K562 (cell line): Measurements from ENCODE around the gene HAPSTR1. TPM values are rescaled to one million over a fixed set of nuclear protein-coding genes. Genes with fewer than 3 reads are reported as not detected.

ENCODE experiments used
- C11orf30 ChIP-seq: fragments of 450-650 bp; IDR thresholded peaks from 2 replicates; pipeline ENCODE4 v1.6.1; 2016; ENCODE audit warnings: low read depth, mild to moderate bottlenecking
- CHCHD3 ChIP-seq: fragments of 250-450 bp; sonication (Bioruptor Pico); IDR thresholded peaks from 2 replicates; pipeline ENCODE4 v2.1.2; 2022; ENCODE audit warnings: mild to moderate bottlenecking
- ETV1 ChIP-seq: fragments of 450-650 bp; conservative IDR thresholded peaks from 2 replicates; pipeline ENCODE4 v1.6.1; 2016; ENCODE audit warnings: missing genetic modification characterization, control low read depth, low read depth, missing compliant biosample characterization
- KLF13 ChIP-seq: fragments of 450-650 bp; IDR thresholded peaks from 2 replicates; pipeline ENCODE4 v1.6.1; 2016; ENCODE audit warnings: missing genetic modification characterization, low read depth, mild to moderate bottlenecking, missing compliant biosample characterization, moderate library complexity, borderline replicate concordance
- MIER1 ChIP-seq: fragments of 450-650 bp; IDR thresholded peaks from 2 replicates; pipeline ENCODE4 v1.6.1; 2016; ENCODE audit warnings: antibody characterized with exemption, mild to moderate bottlenecking, low read depth
- RBM22 ChIP-seq: fragments of 200-400 bp; formaldehyde crosslinking; IDR thresholded peaks from 2 replicates; pipeline ENCODE4 v1.6.1; 2018; ENCODE audit warnings: low read length, low read depth; ENCODE audit not compliant: poor library complexity, severe bottlenecking
- SIRT6 ChIP-seq: IDR thresholded peaks from one replicate; pipeline ENCODE4 v1.6.1; 2012; ENCODE audit warnings: low read depth, mild to moderate bottlenecking, control low read depth, inconsistent platforms, low read length, moderate library complexity
- SPI1 ChIP-seq: IDR thresholded peaks from 2 replicates; pipeline ENCODE4 v1.6.1; 2011; ENCODE audit warnings: low read depth, low read length, control low read depth, borderline replicate concordance
- TRIM24 ChIP-seq, 2 experiments: fragments of 450-650 bp; IDR thresholded peaks; 2 replicates each; pipeline ENCODE4 v1.6.1; 2016
- WHSC1 ChIP-seq: IDR thresholded peaks from one replicate; pipeline ENCODE4 v1.6.1; 2012; ENCODE audit warnings: low read length, control low read depth, inconsistent platforms
- ZNF253 ChIP-seq: fragments of 250-450 bp; sonication (Bioruptor Pico); conservative IDR thresholded peaks from 2 replicates; pipeline ENCODE4 v1.6.1; 2021; ENCODE audit warnings: mild to moderate bottlenecking
- ZNF263 ChIP-seq: sonication (generic); formaldehyde crosslinking; IDR thresholded peaks from 2 replicates; pipeline ENCODE4 v1.8.0; 2022; ENCODE audit warnings: mild to moderate bottlenecking, missing genetic modification reagents, borderline replicate concordance
- polyA plus RNA-seq, 8 experiments: library from polyadenylated mRNA; depleted of rRNA in 4 of 8; stranded (reverse) in 5 of 8; unstranded in 3 of 8; fragments of >200 nt; fragmentation: Nextera tagmentation in 2 of 8; fragmentation: Illumina TruSeq in 1 of 8; extraction: Ambion mirVana in 2 of 8; extraction: Trizol in 1 of 8; gene quantifications; 2 replicates each; pipeline versions ENCODE4 v1.2.1 to v1.2.3, GENCODE V29; 2011 to 2014; ENCODE audit warnings: inconsistent platforms in 1 of 8, missing spikeins in 1 of 8
- total RNA-seq, 7 experiments: library from RNA; depleted of rRNA in 6 of 7; stranded (reverse); fragments of >200 nt in 6 of 7; fragmentation: Illumina TruSeq in 2 of 7; extraction: Trizol in 2 of 7; gene quantifications; 2 replicates each; pipeline versions ENCODE4 v1.2.1 to v1.2.3, GENCODE V29; 2011 to 2021; ENCODE audit warnings: low replicate concordance in 1 of 7
- TF ChIP-seq, protein P1 (sequence below): sonication (generic); IDR thresholded peaks from 2 replicates; pipeline ENCODE4 v1.6.1; 2016
- TF ChIP-seq, protein P2 (sequence below): sonication (generic); formaldehyde crosslinking; IDR thresholded peaks from 2 replicates; pipeline ENCODE4 v1.8.1; 2022; ENCODE audit warnings: missing genetic modification reagents
- TF ChIP-seq, protein P3 (sequence below): sonication (generic); formaldehyde crosslinking; IDR thresholded peaks from 2 replicates; pipeline ENCODE4 v1.8.0; 2022; ENCODE audit warnings: missing genetic modification reagents, mild to moderate bottlenecking, borderline replicate concordance
- TF ChIP-seq, protein P4 (sequence below): sonication (generic); formaldehyde crosslinking; IDR thresholded peaks from 2 replicates; pipeline ENCODE4 v1.8.0; 2023; ENCODE audit warnings: mild to moderate bottlenecking, missing genetic modification reagents
- TF ChIP-seq, protein P5 (sequence below): fragments of 450-650 bp; IDR thresholded peaks from 2 replicates; pipeline ENCODE4 v1.6.1; 2016; ENCODE audit warnings: mild to moderate bottlenecking

HAPSTR1 gene
- total and polyA plus RNA-seq, 9 of the 15 experiments (the other 6 are each of a cell fraction or from before 2014, with no cell fraction given) = 10.8 to 67.9 (median 36.5) TPM

DNA sequence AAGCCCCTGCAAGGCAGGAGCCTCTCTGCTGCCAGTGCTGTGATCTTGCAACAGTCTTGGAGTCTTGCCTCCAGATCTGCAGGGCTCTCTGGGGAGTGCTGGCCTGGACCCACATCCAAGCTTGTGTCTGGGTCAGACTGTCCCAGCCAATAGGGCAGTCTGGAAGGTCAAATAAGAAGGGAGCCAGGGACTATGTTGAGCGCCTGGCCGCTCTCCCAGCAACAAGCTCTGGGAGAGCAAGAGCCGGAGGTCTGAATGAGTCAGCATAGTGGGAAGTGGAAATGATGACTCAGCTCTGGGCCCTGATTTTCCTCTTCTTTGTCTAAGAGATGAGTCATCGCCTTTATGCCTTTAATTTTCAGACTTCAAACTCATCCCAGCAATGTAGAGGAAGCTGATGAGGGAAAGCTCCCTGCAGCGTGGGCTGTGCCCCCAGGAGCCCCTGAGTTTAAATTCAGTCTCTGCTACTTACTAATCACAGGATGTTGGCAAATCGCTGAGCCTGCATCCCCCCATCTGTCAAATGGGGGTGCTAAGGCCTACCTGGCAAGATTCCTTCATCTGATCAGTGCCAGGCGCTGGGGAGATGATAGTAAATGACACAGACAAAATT, 43.6 kb upstream of the HAPSTR1 start (continued):
- TF ChIP-seq, protein P1, sequence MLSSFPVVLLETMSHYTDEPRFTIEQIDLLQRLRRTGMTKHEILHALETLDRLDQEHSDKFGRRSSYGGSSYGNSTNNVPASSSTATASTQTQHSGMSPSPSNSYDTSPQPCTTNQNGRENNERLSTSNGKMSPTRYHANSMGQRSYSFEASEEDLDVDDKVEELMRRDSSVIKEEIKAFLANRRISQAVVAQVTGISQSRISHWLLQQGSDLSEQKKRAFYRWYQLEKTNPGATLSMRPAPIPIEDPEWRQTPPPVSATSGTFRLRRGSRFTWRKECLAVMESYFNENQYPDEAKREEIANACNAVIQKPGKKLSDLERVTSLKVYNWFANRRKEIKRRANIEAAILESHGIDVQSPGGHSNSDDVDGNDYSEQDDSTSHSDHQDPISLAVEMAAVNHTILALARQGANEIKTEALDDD = no peak
- TF ChIP-seq, protein P2, sequence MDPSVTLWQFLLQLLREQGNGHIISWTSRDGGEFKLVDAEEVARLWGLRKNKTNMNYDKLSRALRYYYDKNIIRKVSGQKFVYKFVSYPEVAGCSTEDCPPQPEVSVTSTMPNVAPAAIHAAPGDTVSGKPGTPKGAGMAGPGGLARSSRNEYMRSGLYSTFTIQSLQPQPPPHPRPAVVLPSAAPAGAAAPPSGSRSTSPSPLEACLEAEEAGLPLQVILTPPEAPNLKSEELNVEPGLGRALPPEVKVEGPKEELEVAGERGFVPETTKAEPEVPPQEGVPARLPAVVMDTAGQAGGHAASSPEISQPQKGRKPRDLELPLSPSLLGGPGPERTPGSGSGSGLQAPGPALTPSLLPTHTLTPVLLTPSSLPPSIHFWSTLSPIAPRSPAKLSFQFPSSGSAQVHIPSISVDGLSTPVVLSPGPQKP = no peak
- TF ChIP-seq SPI1 (peak; percentile 59), ETV1 (tag) (peak; percentile 50), KLF13 (tag) (no peak), WHSC1 (no peak), TRIM24 (IDR thresholded peaks at IDR 0.05) (peak; percentile 45 to 50; a peak in 3 of 4 replicates), ZNF263 (CRISPR knock-in tag) (no peak), RBM22 (no peak), SIRT6 (no peak), MIER1 (no peak), ZNF253 (no peak), C11orf30 (peak; percentile 100), CHCHD3 (no peak)
- TF ChIP-seq, protein P3, sequence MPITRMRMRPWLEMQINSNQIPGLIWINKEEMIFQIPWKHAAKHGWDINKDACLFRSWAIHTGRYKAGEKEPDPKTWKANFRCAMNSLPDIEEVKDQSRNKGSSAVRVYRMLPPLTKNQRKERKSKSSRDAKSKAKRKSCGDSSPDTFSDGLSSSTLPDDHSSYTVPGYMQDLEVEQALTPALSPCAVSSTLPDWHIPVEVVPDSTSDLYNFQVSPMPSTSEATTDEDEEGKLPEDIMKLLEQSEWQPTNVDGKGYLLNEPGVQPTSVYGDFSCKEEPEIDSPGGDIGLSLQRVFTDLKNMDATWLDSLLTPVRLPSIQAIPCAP = no peak
- TF ChIP-seq, protein P4, sequence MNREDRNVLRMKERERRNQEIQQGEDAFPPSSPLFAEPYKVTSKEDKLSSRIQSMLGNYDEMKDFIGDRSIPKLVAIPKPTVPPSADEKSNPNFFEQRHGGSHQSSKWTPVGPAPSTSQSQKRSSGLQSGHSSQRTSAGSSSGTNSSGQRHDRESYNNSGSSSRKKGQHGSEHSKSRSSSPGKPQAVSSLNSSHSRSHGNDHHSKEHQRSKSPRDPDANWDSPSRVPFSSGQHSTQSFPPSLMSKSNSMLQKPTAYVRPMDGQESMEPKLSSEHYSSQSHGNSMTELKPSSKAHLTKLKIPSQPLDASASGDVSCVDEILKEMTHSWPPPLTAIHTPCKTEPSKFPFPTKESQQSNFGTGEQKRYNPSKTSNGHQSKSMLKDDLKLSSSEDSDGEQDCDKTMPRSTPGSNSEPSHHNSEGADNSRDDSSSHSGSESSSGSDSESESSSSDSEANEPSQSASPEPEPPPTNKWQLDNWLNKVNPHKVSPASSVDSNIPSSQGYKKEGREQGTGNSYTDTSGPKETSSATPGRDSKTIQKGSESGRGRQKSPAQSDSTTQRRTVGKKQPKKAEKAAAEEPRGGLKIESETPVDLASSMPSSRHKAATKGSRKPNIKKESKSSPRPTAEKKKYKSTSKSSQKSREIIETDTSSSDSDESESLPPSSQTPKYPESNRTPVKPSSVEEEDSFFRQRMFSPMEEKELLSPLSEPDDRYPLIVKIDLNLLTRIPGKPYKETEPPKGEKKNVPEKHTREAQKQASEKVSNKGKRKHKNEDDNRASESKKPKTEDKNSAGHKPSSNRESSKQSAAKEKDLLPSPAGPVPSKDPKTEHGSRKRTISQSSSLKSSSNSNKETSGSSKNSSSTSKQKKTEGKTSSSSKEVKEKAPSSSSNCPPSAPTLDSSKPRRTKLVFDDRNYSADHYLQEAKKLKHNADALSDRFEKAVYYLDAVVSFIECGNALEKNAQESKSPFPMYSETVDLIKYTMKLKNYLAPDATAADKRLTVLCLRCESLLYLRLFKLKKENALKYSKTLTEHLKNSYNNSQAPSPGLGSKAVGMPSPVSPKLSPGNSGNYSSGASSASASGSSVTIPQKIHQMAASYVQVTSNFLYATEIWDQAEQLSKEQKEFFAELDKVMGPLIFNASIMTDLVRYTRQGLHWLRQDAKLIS (CRISPR knock-in tag) = no peak
- TF ChIP-seq, protein P5, sequence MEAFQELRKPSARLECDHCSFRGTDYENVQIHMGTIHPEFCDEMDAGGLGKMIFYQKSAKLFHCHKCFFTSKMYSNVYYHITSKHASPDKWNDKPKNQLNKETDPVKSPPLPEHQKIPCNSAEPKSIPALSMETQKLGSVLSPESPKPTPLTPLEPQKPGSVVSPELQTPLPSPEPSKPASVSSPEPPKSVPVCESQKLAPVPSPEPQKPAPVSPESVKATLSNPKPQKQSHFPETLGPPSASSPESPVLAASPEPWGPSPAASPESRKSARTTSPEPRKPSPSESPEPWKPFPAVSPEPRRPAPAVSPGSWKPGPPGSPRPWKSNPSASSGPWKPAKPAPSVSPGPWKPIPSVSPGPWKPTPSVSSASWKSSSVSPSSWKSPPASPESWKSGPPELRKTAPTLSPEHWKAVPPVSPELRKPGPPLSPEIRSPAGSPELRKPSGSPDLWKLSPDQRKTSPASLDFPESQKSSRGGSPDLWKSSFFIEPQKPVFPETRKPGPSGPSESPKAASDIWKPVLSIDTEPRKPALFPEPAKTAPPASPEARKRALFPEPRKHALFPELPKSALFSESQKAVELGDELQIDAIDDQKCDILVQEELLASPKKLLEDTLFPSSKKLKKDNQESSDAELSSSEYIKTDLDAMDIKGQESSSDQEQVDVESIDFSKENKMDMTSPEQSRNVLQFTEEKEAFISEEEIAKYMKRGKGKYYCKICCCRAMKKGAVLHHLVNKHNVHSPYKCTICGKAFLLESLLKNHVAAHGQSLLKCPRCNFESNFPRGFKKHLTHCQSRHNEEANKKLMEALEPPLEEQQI = no peak
